Activated naive CD4-positive, alpha-beta T cell treated with anti-CD3 and anti-CD28 coated beads, Interleukin-2, amount 50 U/mL, for 16 hours (primary cell): Measurements from ENCODE around the gene CCNY.

Experiments
- DNase-seq: peaks from one replicate; pipeline ENCODE4 v3.0.0-alpha.2; 2020

The CCNY gene

DNA sequence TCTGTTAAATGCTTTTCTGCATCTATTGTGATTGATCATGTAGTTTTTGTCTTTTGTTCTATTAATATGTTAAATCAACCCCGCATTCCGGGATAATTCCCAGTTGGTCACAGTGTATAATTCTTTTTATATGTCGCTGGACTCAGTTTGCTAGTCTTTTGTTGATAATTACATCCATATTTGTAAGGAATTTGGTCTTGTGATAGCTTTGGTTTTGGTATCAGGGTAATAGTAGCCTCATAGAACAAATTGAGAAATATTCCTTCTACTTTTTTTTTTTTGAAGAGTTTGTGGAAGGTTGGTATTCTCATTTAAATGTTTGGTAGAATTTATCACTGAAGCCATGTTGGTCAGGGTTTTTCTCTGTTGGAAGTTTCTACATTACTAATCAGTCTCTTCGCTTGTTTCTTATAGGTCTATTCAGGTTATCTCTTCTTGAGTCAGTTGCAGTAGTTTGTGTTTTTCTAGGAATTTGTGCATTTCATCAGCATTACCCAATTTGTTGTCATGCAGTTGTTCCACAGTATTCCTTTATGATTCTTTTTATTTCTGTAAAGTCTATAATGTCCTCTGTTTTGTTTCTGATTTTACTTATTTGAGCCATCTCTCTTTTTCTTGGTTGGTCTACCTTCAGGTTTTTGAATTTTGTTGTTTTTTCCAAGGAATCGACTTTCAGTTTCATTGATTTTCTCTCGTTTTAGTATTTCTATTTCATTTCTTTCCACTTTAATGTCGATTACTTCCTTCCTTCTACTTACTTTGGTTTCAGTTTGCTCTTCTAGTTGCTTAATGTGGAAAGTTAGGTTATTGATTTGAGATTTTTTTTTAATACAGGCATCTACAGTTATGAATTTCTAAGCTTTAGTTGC lies 204.2 kb downstream of the CCNY start:
- DNase-seq, result no peak

DNA sequence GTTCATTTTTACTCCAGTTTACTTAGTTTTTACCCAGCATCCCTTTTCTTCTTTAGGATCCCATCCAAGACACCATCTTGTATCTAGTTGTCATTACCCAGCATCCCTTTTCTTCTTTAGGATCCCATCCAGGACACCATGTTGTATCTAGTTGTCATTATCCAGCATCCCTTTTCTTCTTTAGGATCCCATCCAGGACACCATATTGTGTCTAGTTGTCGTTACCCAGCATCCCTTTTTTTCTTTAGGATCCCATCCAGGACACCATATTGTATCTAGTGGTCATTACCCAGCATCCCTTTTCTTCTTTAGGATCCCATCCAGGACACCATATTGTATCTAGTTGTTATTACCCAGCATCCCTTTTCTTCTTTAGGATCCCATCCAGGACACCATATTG lies 205.4 kb downstream of the CCNY start:
- no peak for DNase-seq

DNA sequence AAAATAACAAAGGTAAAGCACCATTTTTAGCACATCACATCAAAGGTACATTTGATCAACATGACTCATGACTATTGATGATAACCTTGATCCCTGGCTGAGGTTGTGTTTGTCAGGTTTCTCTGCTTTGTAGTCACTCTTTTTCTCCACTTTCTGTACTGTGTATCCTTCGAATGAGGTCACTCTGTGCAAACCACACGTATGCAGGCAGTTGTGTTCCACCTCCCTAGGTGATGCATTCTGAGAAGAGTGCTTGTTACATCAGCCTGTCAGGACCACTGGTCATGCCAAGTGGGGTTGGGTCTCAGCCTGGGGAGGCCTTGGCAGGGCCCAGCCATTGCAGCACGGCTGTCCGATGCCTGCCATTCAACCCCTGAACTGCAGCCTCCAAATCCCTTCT lies 206.0 kb downstream of the CCNY start:
- DNase-seq, result no peak

DNA sequence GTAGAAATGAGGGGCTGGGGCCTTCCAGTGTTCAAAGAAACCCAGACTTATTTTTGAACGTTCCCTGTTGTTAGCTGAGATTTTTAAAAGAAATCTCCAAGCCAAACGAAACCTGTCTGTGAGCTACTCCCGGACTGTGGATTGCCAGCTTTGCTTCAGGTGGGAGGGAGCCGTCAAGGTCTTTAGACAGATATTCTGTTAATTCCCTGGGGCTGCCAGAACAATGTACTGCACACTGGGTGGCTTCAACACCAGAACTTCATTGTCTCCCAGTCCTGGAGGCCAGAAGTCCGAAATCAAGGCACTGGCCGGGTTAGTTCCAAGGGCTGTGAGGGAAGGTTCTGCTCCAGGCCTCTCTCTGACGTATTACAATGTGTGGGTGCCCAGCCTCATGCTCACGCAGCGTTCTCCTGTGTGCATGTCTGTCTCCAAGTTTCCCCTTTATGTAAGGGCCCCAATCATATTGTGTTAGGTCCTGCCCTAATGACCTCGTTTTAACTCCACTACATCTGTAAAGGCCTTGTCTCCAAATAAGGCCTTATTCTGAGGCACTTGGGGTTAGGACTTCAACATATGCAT lies 208.9 kb downstream of the CCNY start:
- DNase-seq, result no peak

DNA sequence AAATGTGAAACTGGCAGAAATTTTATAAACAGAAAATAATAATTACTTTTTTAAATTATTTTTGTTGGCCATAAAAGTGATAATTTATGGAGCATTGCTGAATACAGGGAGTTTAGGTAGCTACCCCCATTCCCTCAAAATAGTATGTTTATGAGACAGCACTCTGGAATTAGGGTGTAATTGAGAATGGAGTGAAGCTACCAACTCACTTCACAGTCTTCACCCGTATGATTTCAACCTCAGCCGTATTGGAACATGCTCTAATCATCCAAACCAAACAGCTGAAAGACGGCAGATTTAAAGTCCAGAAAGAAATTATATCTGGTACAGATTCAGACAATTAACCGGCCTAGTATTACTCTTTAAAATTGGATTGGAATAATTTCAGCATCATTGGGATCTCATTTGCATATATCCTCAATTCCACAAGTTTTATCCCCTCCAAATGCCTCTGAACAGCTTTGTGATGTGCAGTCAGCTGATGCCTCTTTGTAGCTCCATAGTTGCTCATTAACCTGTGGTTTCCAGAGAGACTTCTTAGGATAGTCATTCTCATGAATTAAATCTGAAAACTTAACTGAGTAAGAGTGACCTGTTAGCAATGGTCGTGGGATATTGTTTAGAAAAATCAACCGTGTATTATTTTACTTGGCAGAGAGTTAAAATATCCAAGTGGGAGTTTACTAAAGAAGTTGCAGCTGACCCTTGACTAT lies 209.7 kb downstream of the CCNY start:
- no peak for DNase-seq

DNA sequence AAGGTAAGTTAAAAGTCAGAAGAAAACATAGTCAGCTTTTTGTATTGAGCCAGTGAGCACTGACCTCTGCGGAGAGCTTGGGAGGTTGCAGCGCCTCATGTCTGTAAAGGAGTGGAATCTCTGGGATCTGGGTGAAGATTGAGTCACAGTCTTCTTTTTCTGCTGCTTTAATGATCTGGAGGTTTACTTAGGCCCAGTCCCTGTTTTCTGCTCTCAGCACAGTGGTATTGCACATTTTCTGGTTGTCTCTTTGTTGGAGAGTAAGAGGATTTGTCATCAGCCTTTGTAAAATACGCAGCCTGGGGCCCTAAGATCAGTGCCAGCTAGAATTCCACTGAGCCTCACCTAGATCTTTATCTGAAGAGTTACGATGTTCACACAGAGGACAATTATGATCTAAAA lies 210.5 kb downstream of the CCNY start:
- DNase-seq, result no peak

DNA sequence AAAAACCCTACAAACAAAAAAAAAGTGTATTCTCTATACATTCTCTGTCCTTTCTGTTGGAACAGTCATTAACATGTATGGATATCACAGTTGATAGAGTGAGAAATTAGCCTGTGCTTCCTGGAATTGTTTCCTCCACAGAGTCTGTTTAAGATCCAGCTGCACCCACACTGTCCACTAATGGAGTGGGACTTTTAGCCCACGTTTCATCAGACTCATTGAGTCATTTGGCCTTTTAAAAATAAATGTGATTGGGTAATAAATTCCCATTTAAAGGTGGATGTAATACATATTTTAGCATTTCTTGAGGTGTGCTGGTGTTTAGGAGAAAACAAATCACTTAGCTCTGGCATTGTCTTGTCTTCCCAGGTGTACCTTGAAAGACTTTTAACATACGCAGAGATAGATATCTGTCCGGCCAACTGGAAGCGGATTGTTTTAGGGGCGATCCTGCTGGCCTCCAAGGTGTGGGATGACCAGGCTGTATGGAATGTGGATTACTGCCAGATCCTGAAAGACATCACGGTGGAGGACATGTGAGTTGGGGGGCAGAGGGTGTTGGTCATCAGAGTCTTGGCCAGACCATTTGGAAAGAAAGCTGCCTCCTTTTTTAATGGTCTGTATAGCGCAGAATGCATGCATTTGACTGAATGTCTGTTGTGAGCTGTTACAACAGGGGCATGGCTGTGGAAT lies 216.5 kb downstream of the CCNY start:
- DNase-seq, result no peak

DNA sequence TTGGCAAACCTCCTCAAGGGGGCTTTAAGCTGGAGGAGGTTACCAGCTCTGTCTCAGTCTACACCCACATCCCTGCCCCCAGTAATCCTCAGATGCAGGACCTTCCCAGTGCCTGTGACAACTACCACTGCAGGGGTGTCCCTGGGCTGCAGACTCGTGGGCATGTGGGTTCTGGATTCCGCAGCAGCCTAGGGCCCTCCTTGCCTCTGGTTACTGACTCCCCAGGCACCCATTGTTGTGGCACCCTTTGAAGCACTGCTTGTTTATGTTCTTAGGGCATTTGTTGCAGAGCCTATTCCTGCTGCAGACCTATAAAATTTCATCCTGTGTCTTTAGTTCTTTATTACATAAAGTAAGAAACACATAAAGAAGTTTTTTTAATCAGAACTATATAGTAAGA lies 217.7 kb downstream of the CCNY start:
- DNase-seq, result no peak

DNA sequence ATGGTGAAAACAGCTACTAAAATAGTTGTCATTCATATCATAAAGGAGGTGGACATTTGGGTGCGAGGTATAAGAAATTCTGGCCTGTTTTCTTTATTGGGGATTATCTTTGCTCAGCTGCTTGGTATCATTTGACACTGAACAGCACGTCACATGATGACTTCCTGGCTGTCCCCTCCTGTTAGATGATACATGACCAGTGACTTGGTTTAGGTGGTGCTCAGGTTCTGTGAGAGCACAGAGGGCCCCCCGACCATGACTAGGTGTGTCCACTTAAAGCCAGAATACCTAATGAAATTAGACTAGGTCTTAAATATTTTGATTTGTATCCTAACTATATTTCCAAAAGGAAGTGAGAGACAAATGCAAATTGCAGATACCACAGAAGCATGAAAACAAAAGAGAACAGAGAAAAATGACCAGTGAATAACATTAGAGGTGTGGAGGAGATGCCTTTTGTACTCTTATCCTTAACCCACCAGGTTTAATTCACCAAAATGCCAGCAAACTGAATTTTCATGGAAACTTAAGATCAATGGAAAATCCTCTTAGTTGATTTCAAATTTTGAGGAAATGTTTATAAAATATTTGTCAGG lies 218.2 kb downstream of the CCNY start:
- DNase-seq, result no peak

DNA sequence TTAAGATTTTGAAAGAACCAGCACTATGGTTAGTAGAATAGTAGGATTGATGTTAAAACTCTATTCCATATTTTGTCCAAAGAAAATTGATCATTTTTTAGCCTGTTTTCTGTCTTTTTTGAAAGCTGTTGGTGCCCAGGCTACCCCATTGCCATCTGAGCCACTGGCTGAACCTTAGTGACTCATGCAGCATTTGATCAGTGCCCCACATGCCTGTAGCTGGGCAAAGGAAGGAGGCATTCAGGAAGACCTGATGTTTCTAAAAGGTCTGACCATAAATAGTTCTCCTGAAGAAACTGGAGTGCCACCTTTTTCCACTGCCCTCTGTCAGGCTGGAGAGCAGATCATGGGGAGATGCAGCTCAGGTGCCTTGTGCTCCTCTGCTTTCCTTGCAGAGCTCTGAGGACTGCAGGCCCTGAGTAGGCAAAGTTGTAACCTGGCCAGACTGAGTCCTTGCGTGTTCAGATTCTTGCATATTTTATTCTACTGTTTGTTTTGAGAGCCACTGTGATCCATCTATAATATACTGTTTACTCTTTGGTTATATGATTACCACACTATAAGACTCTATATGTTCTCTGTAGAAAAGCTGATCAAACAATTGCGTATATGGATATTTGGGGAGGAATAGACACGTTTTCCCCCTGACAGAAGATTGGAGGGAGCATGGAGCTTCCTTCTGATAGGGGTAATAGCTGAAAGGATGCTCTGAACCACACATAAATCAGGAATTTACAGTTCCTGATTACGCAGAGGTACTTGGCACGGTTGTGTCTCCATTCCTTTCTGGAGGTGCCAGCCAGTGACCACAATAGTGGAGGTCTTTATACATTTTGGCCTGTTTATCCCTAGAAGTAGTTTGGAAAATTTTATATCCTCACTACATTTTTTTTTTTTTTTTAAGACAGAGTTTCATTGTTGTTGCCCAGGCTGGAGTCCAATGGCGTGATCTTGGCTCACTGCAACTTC lies 219.9 kb downstream of the CCNY start:
- DNase-seq, result no peak

DNA sequence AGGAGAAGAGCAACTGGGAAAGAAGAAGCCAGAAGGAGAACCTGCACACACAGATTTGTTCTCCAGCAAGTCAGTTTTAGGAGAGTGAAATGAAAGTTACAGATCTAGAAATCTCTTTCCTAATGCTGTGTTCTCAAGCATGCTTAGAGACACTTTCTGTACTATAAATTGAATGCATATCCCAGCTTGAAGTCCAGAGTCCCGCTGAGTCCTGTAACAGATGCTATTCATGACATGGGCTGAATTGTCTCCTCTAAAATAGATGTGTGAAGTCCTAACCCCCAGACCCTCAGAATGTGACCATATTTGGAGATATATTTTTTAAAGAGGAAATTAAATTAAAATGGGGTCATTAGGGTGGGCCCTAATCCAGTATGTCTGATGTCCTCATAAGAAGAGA lies 222.0 kb downstream of the CCNY start:
- no peak for DNase-seq

DNA sequence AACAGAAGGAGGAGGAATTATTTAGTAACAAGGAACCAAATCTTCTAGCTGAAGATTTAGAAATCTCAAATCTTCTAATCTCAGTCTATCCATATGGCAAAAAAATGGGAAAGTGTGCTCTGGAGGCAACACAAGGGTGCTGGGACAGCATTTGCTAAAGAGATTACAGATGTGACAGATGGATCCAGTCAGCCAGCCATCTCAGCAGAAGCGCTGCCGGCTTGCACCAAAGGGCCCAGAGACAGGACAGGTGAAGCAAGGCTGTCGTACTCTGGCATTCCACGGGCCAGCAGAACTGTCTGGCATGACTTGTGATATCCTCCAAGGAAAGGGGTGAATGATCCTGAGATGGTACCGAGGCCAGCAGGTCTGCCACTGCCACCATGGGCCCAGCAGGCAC lies 223.1 kb downstream of the CCNY start:
- DNase-seq, result no peak

DNA sequence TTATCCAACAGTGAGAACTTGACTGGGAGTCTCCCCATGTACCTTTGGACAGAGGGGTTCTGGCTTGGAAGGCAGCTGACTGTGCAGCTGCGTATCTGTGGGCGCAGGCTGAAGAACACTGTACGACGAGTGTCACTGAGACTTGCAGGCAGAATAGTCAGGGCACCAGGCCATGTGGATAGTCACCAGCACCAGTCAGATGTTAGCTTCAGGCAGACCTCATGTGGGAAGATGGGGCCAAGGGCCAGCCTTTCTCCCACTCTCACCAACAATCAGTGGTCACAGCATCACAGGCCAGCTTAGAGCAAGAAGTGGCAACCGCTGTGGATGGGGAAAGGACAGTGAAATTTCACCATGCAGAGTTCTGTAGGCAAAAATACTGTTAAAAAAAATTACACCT lies 225.4 kb downstream of the CCNY start:
- DNase-seq, result no peak

DNA sequence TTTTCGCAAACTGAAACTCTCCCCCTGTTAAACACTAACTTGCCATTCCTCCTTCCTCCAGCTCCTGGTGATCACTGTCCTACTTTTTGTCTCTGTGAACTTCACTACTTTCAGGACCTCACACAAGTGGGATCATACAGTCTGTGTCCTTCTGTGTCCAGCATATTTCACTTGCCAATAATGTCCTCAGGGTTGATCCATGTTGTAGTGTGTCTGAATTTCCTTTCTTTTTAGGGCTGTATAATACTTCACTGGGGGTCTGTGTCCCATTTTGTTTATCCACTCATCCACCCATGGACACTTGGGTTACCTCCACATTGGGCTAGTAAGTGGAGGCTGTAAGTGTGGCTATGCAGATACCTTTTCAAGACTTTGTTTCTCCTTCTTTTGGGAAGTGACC lies 226.1 kb downstream of the CCNY start:
- no peak for DNase-seq

DNA sequence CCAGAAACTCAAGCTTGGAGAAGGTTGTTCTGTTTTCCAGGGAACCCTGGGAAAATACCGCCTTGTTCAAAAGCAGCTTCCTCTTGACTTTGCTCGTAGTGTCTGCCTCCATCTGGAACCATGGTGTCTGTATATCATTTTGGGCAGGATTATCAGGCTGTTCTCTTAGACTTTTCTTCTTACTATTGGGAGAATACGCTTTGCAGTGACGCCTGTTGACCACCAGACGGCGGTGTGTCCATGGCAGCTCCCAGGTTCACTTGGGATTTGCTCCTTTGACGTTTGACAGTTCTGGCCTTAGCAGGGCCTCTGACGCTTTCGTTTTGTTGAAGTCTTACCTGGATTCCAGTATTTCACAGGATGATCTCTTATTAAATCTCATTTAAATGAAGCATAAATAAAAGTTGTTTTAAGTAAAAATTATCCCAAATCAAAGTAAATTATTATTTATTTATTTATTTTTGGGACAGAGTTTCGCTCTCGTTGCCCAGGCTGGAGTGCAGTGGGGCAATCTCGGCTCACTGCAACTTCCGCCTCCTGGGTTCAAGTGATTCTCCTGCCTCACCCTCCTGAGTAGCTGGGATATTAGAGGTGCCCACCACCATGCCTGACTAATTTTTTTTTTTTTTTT lies 227.1 kb downstream of the CCNY start:
- DNase-seq, result peak; percentile 31

DNA sequence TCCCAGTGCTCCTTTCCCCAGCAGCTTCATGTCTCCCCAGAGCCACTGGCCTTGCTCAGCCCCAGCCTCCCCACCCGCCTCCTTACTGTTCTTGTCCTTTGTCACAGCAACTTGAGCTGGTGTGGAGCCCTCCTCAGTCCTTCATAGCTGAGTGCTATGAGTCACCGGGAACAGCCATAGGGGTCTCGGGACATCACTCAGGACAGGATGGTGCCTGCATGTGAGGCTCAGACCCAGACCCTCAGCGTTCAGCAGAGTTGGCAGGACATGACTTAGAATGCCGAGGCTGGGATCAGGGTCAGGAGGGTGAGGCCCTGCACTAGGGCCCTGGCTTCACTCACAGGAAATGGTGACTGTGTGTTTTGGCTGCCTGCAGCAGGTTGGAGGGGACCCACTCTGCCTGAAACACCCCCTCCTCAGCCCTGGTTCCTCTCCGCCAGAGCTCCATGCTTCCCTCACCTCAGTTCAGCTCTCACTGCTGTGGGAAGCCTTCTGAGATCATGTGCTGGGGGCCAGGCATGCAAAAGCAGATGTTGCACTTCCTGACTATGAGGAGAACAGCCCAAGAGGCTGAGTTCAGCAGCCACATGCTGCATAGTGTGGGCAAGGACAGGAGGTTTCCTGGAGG lies 228.1 kb downstream of the CCNY start:
- DNase-seq, result no peak

DNA sequence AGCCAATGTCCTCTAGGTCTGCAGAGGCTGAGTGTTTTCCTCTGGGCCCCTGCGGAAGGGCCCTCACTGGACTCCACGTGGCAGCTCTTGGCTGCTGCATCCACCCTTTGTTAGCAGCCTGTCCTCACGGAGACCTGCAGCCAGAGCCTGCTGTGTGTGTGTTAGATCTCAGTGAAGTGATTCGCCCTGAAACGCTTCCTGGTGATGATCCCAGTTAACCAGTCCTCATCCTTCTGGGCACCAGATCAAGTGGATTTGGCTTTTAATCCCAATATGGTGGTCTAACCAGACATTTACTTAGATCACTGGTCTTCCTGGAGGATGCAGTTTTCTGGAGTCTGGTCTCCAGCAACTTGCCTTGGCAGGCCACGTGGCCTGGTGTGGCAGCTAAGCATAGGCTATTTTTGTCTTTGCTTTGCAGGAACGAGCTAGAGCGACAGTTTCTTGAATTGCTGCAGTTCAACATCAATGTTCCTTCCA lies 229.3 kb downstream of the CCNY start:
- no peak for DNase-seq

DNA sequence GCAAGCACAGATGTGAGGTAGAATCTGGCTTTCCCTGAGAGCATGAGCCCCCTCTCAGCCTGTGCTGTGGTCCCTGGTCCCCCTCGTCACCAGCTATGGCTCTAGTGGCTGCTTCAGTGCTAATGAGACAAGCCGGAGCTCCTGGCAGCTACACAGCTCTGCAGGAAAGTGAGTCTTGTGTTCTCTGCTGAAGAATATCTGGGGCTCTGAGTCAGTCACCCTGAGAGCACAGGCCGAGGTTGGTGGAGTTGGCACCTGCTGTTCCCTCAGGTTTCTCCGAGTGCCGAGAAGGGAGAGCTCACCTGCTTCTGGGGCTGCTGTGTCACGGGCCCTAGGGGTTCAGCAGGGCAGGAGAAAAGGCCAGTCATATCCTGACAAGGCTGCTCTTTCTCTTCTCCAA lies 231.6 kb downstream of the CCNY start:
- no peak for DNase-seq

DNA sequence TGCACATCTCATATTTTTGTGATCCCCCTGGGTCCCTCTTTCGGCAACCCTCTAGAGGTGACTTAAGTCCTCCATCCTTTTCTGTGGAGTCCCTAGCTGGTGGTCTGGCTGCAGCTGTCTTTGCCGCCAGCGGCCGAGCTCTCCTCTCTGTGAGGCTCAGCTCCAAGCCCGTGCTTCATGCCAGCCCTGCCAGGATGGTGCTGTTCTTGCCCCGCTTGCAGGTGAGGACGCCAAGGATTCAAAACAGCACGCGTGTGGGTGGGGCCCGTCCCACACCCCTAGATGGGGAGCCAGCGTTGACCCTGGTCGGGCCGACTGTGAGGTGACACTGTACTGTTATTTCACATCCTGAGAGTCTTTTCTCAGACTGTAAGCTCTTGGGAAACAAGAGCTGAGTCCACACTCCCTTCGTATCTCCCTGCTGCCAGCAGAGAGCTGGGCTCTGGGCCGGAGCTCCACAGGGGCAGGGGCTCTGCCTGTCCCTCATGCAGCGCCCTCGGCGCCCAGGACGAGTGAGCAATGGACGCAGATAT lies 232.2 kb downstream of the CCNY start:
- DNase-seq, result no peak

DNA sequence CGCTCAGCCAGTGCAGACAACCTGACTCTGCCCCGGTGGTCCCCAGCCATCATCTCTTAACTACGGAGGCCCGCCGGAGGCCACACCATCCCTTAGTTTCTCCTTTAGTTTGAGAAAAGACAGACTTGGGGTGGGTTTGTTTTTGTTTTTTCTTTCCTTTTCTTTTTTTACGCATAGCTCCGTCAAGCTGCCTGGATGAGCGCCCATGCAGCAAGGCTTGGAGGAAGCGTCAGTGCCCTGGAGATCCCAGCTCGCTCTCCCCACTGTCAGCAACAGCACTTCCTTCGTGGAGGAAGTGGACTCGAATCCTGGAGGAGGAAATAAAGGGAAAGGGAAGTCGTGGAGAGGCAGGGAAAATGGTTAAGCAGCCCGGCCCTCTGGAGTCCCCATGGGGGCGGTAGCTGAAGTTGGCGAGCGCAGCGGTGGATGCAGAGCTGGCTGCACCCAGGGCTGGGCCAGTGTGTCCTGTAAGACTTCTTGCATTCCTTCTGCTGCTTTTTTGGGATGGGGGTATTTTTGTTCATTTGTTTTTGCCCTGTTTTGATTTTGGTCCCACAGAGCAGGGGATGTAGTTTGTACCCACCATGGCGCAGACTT lies 232.9 kb downstream of the CCNY start:
- no peak for DNase-seq
